ENCODE results near the gene PGAP2. TPM values are rescaled to one million over a fixed set of nuclear protein-coding genes. Genes with fewer than 3 reads are reported as not detected.
A peak's percentile ranks its signal among the peaks of the same experiment; 100 is the strongest.

Gene PGAP2
- total RNA-seq, 2 experiments from 2014 or later, result 33.6 to 39.2 TPM

- H3K36me3 Mint-ChIP-seq (ENCODE audit: low read depth), result peaks cover 30% of the 10 kb centered on the region
- H3K4me1 Mint-ChIP-seq, result peaks cover 54% of the 10 kb centered on the region
- intact Hi-C loops (cut with DNase I, micrococcal nuclease), result loop anchor here (1.0 to 2.0 kb wide), 9 partner anchors 10 to 419 kb away; partner anchors contain the start of genes NUP98 (in 2 of the 2), PGAP2 (in 1 of the 2) and RRM1 (in 1 of the 2)
- peak; percentile 30 for ATAC-seq
- ChIA-PET POLR2A (interaction anchor here (0.5 to 4.1 kb wide), 17 partner anchors 9 to 257 kb away, joined by 3 to 69 read pairs (median 5); partner anchors contain the start of gene STIM1), CTCF (interaction anchor here (0.6 to 10.4 kb wide), 22 partner anchors 9 to 234 kb away, joined by 3 to 218 read pairs (median 4); partner anchors contain the start of gene STIM1)
- DNase-seq, result peak; percentile 97
- H3K9me3 Mint-ChIP-seq (ENCODE audit: low read depth), result no peaks in the 10 kb centered on the region
- H3K4me3 Mint-ChIP-seq, result peak overlapping the region; percentile 93
- H3K27me3 Mint-ChIP-seq, result no peaks in the 10 kb centered on the region
- peak overlapping the region; percentile 93 for H3K27ac Mint-ChIP-seq
These were observed 33.3 kb downstream of the PGAP2 start for GRCh38 chr11:3841426-3842350.

- ChIA-PET POLR2A (interaction anchor here (0.6 to 1.8 kb wide), 2 partner anchors 11 to 550 kb away, joined by 3 to 8 read pairs; partner anchors contain the start of gene TRIM21), CTCF (interaction anchor here (0.6 to 10.4 kb wide), 8 partner anchors 9 to 238 kb away, joined by 3 to 218 read pairs (median 3); partner anchors contain the start of gene STIM1)
- no peak for ATAC-seq
- peaks cover 40% of the 10 kb centered on the region for H3K4me1 Mint-ChIP-seq
- H3K36me3 Mint-ChIP-seq (ENCODE audit: low read depth), result peaks cover 18% of the 10 kb centered on the region
- H3K27me3 Mint-ChIP-seq, result no peaks in the 10 kb centered on the region
- DNase-seq, result no peak
- peak overlapping the region; percentile 59 for H3K27ac Mint-ChIP-seq
- H3K9me3 Mint-ChIP-seq (ENCODE audit: low read depth), result no peaks in the 10 kb centered on the region
- no peak overlapping the region for H3K4me3 Mint-ChIP-seq
- intact Hi-C loops (cut with DNase I, micrococcal nuclease), result no loop called here
These were observed 35.0 kb downstream of the PGAP2 start for GRCh38 chr11:3843326-3843725.

GRCh38 chr11:3845246-3845645 is 36.9 kb downstream of the PGAP2 start:
- no peak overlapping the region for H3K27ac Mint-ChIP-seq
- H3K4me3 Mint-ChIP-seq, result no peak overlapping the region
- no peak for ATAC-seq
- H3K4me1 Mint-ChIP-seq, result peaks cover 41% of the 10 kb centered on the region
- ChIA-PET CTCF (interaction anchor here (10.4 to 11.0 kb wide), 2 partner anchors 7 to 226 kb away, joined by 218 to 299 read pairs; partner anchors contain the start of gene STIM1), POLR2A (no interaction called here)
- no peaks in the 10 kb centered on the region for H3K36me3 Mint-ChIP-seq (ENCODE audit: low read depth)
- intact Hi-C loops (cut with DNase I, micrococcal nuclease), result no loop called here
- no peaks in the 10 kb centered on the region for H3K9me3 Mint-ChIP-seq (ENCODE audit: low read depth)
- no peak for DNase-seq
- H3K27me3 Mint-ChIP-seq, result no peaks in the 10 kb centered on the region

GRCh38 chr11:3845670-3846069 is 37.3 kb downstream of the PGAP2 start:
- H3K4me3 Mint-ChIP-seq, result no peak overlapping the region
- CTCF ChIA-PET, result interaction anchor here (0.6 to 11.0 kb wide), 4 partner anchors 7 to 225 kb away, joined by 3 to 299 read pairs (median 111); partner anchors contain the start of gene STIM1
- H3K9me3 Mint-ChIP-seq (ENCODE audit: low read depth), result no peaks in the 10 kb centered on the region
- intact Hi-C loops (cut with DNase I, micrococcal nuclease), result no loop called here
- H3K27ac Mint-ChIP-seq, result no peak overlapping the region
- POLR2A ChIA-PET, result no interaction called here
- peaks cover 41% of the 10 kb centered on the region for H3K4me1 Mint-ChIP-seq
- ATAC-seq (no peak), DNase-seq (no peak)
- no peaks in the 10 kb centered on the region for H3K27me3 Mint-ChIP-seq
- H3K36me3 Mint-ChIP-seq (ENCODE audit: low read depth), result no peaks in the 10 kb centered on the region

- intact Hi-C loops (cut with DNase I, micrococcal nuclease), result loop anchor here (1.0 kb wide), 1 partner anchor 223 kb away; no protein-coding TSS in a partner anchor
- ATAC-seq, result peak; percentile 60
- Mint-ChIP-seq H3K4me3 (no peak overlapping the region), H3K9me3 (ENCODE audit: low read depth) (no peaks in the 10 kb centered on the region), H3K27me3 (no peaks in the 10 kb centered on the region), H3K27ac (peak overlapping the region; percentile 1), H3K4me1 (peaks cover 43% of the 10 kb centered on the region), H3K36me3 (ENCODE audit: low read depth) (no peaks in the 10 kb centered on the region)
- CTCF ChIA-PET, result interaction anchor here (0.6 to 11.0 kb wide), 47 partner anchors 8 to 266 kb away, joined by 3 to 299 read pairs (median 5); partner anchors contain the start of gene RHOG
- POLR2A ChIA-PET, result interaction anchor here (0.6 to 2.2 kb wide), 6 partner anchors 8 to 254 kb away, joined by 4 to 9 read pairs (median 4); partner anchors contain the start of gene RHOG
- DNase-seq, result peak; percentile 60
These were observed 41.0 kb downstream of the PGAP2 start for GRCh38 chr11:3849297-3849874.

- CTCF ChIA-PET, result interaction anchor here (0.6 to 11.0 kb wide), 11 partner anchors 12 to 217 kb away, joined by 4 to 299 read pairs (median 11); partner anchors contain the start of gene RHOG
- no peaks in the 10 kb centered on the region for H3K27me3 Mint-ChIP-seq
- H3K27ac Mint-ChIP-seq, result peak overlapping the region; percentile 99
- H3K9me3 Mint-ChIP-seq (ENCODE audit: low read depth), result no peaks in the 10 kb centered on the region
- intact Hi-C loops (cut with DNase I, micrococcal nuclease), result loop anchor here in 1 of 2 experiments (10.0 kb wide), 1 partner anchor 131 kb away; no protein-coding TSS in a partner anchor
- DNase-seq (no peak), ATAC-seq (no peak)
- POLR2A ChIA-PET, result interaction anchor here (0.7 to 2.8 kb wide), 2 partner anchors 12 to 13 kb away, joined by 3 to 69 read pairs; partner anchors contain the start of gene RHOG
- H3K4me1 Mint-ChIP-seq, result peaks cover 47% of the 10 kb centered on the region
- H3K36me3 Mint-ChIP-seq (ENCODE audit: low read depth), result peaks cover 9% of the 10 kb centered on the region
- H3K4me3 Mint-ChIP-seq, result peak overlapping the region; percentile 88
These were observed 45.1 kb downstream of the PGAP2 start for GRCh38 chr11:3853545-3853842.

GRCh38 chr11:3853899-3854659 is 45.7 kb downstream of the PGAP2 start:
- H3K9me3 Mint-ChIP-seq (ENCODE audit: low read depth), result no peaks in the 10 kb centered on the region
- POLR2A ChIA-PET, result interaction anchor here (0.9 to 3.0 kb wide), 15 partner anchors 9 to 243 kb away, joined by 3 to 69 read pairs (median 7); partner anchors contain the start of genes NUP98 and RHOG
- no peaks in the 10 kb centered on the region for H3K27me3 Mint-ChIP-seq
- CTCF ChIA-PET, result interaction anchor here (0.6 to 11.0 kb wide), 57 partner anchors 11 to 244 kb away, joined by 3 to 299 read pairs (median 6); partner anchors contain the start of gene RHOG
- H3K4me3 Mint-ChIP-seq, result peak overlapping the region; percentile 88
- intact Hi-C loops (cut with DNase I, micrococcal nuclease), result loop anchor here (1.0 to 10.0 kb wide), 7 partner anchors 13 to 204 kb away; no protein-coding TSS in a partner anchor
- H3K36me3 Mint-ChIP-seq (ENCODE audit: low read depth), result peaks cover 9% of the 10 kb centered on the region
- peaks cover 50% of the 10 kb centered on the region for H3K4me1 Mint-ChIP-seq
- DNase-seq (peak; percentile 83), ATAC-seq (peak; percentile 71)
- H3K27ac Mint-ChIP-seq, result peak overlapping the region; percentile 99

GRCh38 chr11:3854660-3854976 is 46.3 kb downstream of the PGAP2 start:
- Mint-ChIP-seq H3K27ac (peak overlapping the region; percentile 99), H3K9me3 (ENCODE audit: low read depth) (no peaks in the 10 kb centered on the region), H3K27me3 (no peaks in the 10 kb centered on the region), H3K36me3 (ENCODE audit: low read depth) (peaks cover 9% of the 10 kb centered on the region), H3K4me3 (peak overlapping the region; percentile 88), H3K4me1 (peaks cover 50% of the 10 kb centered on the region)
- ChIA-PET CTCF (interaction anchor here (0.6 to 11.0 kb wide), 59 partner anchors 10 to 244 kb away, joined by 3 to 299 read pairs (median 6); partner anchors contain the start of gene RHOG), POLR2A (interaction anchor here (0.7 to 3.0 kb wide), 19 partner anchors 8 to 242 kb away, joined by 3 to 69 read pairs (median 4); partner anchors contain the start of genes NUP98 and RHOG)
- no peak for ATAC-seq
- intact Hi-C loops (cut with DNase I, micrococcal nuclease), result loop anchor here (1.0 to 10.0 kb wide), 7 partner anchors 13 to 204 kb away; no protein-coding TSS in a partner anchor
- DNase-seq, result no peak

GRCh38 chr11:3854977-3855807 is 46.8 kb downstream of the PGAP2 start, which contains the start of gene STIM1:
Gene STIM1, plus strand, starts transcription at chr11:3855664. Its CDS starts 607 bp downstream, at chr11:3856271.
- peak within 1 kb of the TSS; percentile 99 for H3K27ac Mint-ChIP-seq
- no peaks in the 10 kb centered on the region for H3K9me3 Mint-ChIP-seq (ENCODE audit: low read depth)
- POLR2A ChIA-PET, result interaction anchor here (0.6 to 3.0 kb wide), 22 partner anchors 8 to 242 kb away, joined by 3 to 69 read pairs (median 4); partner anchors contain the start of genes NUP98 and RHOG
- peak; percentile 76 for ATAC-seq
- H3K27me3 Mint-ChIP-seq, result no peaks in the 10 kb centered on the region
- CTCF ChIA-PET, result interaction anchor here (0.6 to 11.0 kb wide), 59 partner anchors 10 to 243 kb away, joined by 3 to 299 read pairs (median 6); partner anchors contain the start of gene RHOG
- intact Hi-C loops (cut with DNase I, micrococcal nuclease), result loop anchor here (1.0 to 10.0 kb wide), 13 partner anchors 14 to 239 kb away; partner anchors contain the start of genes RRM1 (in 2 of the 2) and NUP98 (in 1 of the 2)
- DNase-seq, result peak; percentile 99
- H3K36me3 Mint-ChIP-seq (ENCODE audit: low read depth), result peaks cover 9% of the 10 kb centered on the region
- peak within 1 kb of the TSS; percentile 88 for H3K4me3 Mint-ChIP-seq
- peaks cover 56% of the 10 kb centered on the region for H3K4me1 Mint-ChIP-seq
